ENCODE results near the gene BFSP1.

GRCh38 chr20:17570347-17571152 is 39.4 kb upstream of the BFSP1 start:
- TF ChIP-seq CTCF (IDR thresholded peaks at IDR 0.05) (peak in 1 of 6 experiments; percentile 26), POLR2AphosphoS5 (IDR thresholded peaks at IDR 0.05) (no peak)
